GM21526 (cell line): ENCODE measurements around the gene GPR150.
"Not testable (repeated sequence)": the region's sequence is repeated elsewhere in the genome, so short reads cannot be mapped to it uniquely, and the experiment has no call there.

Experiments
- ATAC-seq: cut with Tn5 transposase; IDR thresholded peaks from one replicate; pipeline ENCODE4 v1.9.1; 2021; ENCODE audit warnings: moderate library complexity; ENCODE audit not compliant: unreplicated experiment, low FRiP score

GPR150 gene

GRCh38 chr5:95621839-95622629, 2.1 kb downstream of the GPR150 start:
- no peak for ATAC-seq

- ATAC-seq, result no peak
These were observed 3.8 kb downstream of the GPR150 start for GRCh38 chr5:95623706-95624105.

- ATAC-seq, result no peak
These were observed 4.5 kb downstream of the GPR150 start for GRCh38 chr5:95624368-95624767.

GRCh38 chr5:95626701-95627100, 6.8 kb downstream of the GPR150 start:
- ATAC-seq, result no peak

- no peak for ATAC-seq
These were observed 8.3 kb downstream of the GPR150 start for GRCh38 chr5:95627971-95628810.

- no peak for ATAC-seq
These were observed 9.0 kb downstream of the GPR150 start for GRCh38 chr5:95628933-95629332.

- no peak for ATAC-seq
These were observed 10.6 kb downstream of the GPR150 start for GRCh38 chr5:95630394-95630917.

GRCh38 chr5:95631255-95631958, 11.5 kb downstream of the GPR150 start:
- no peak for ATAC-seq

- ATAC-seq, result peak; percentile 91
These were observed 12.2 kb downstream of the GPR150 start for GRCh38 chr5:95631991-95632675.

- ATAC-seq, result not testable (repeated sequence)
These were observed 13.1 kb downstream of the GPR150 start for GRCh38 chr5:95632942-95633341.

- no peak for ATAC-seq
These were observed 13.8 kb downstream of the GPR150 start for GRCh38 chr5:95633671-95634070.

GRCh38 chr5:95634081-95634480, 14.2 kb downstream of the GPR150 start:
- ATAC-seq, result no peak

GRCh38 chr5:95638632-95639031, 18.7 kb downstream of the GPR150 start:
- no peak for ATAC-seq

GRCh38 chr5:95641741-95642220, 21.9 kb downstream of the GPR150 start:
- no peak for ATAC-seq

- ATAC-seq, result no peak
These were observed 23.3 kb downstream of the GPR150 start for GRCh38 chr5:95643152-95643551.

- ATAC-seq, result peak; percentile 37
These were observed 24.6 kb downstream of the GPR150 start for GRCh38 chr5:95644351-95645042.

GRCh38 chr5:95646226-95646568, 26.3 kb downstream of the GPR150 start:
- ATAC-seq, result not testable (repeated sequence)

- ATAC-seq, result peak; percentile 95
These were observed 26.9 kb downstream of the GPR150 start, which contains the start of gene RFESD for GRCh38 chr5:95646569-95647431. TSS of gene RFESD (plus strand) at chr5:95646777. CDS start at chr5:95652272, 5,495 bp downstream.
